Gastroesophageal sphincter (tissue), 4 donors: ENCODE measurements around the gene FDX1. TPM values are rescaled to one million over a fixed set of nuclear protein-coding genes. Genes with fewer than 3 reads are reported as not detected.
"Not testable (repeated sequence)": the region's sequence is repeated elsewhere in the genome, so short reads cannot be mapped to it uniquely, and the experiment has no call there.

Source experiments
- ATAC-seq: fragments of 150-250 bp; one replicate; pipeline ENCODE4 v1.9.1; 2016; ENCODE audit warnings: mild to moderate bottlenecking, moderate library complexity
- H3K27ac ChIP-seq, 4 donors: fragments of 200-600 bp; sonication (generic) in 3 of 4; 1 replicate in 3 of 4; 2 replicates in 1 of 4; pipeline ENCODE4 v1.5.1; 2016 to 2019
- H3K27me3 ChIP-seq: fragments of 200-600 bp; sonication (generic); one replicate; pipeline ENCODE4 v1.5.1; 2019
- H3K36me3 ChIP-seq, 2 donors: fragments of 200-600 bp; sonication (generic); one replicate each; pipeline ENCODE4 v1.5.1; 2019; ENCODE audit warnings: control low read depth in 1 of 2
- H3K4me1 ChIP-seq, 3 donors: fragments of 200-600 bp; sonication (generic); 1 replicate in 2 of 3; 2 replicates in 1 of 3; pipeline ENCODE4 v1.5.1; 2016 to 2019; ENCODE audit warnings: control low read depth in 2 of 3
- H3K4me3 ChIP-seq, 2 donors: fragments of 200-600 bp; sonication (generic); one replicate each; pipeline ENCODE4 v1.5.1; 2019; ENCODE audit warnings: mild to moderate bottlenecking in 1 of 2, moderate library complexity in 1 of 2
- H3K9me3 ChIP-seq, 3 donors: fragments of 200-600 bp; sonication (generic); one replicate each; pipeline ENCODE4 v1.5.1; 2017 to 2019; ENCODE audit warnings: control low read depth in 2 of 3
- EP300 ChIP-seq: sonication (generic); formaldehyde crosslinking; IDR thresholded peaks from one replicate; pipeline ENCODE4 v1.6.1; 2017; ENCODE audit warnings: antibody characterized with exemption, mild to moderate bottlenecking
- POLR2A ChIP-seq, 2 donors: fragments of 450-650 bp; IDR thresholded peaks; one replicate each; pipeline ENCODE4 v1.6.1; 2017; ENCODE audit warnings: antibody characterized with exemption in 2 of 2, mild to moderate bottlenecking in 2 of 2, moderate library complexity in 1 of 2
- POLR2AphosphoS5 ChIP-seq: sonication (generic); formaldehyde crosslinking; IDR thresholded peaks from one replicate; pipeline ENCODE4 v1.6.1; 2017; ENCODE audit warnings: antibody characterized with exemption
- WGBS, 2 donors: methylation state at CpG; one replicate each; pipeline ENCODE4 v1.1.5; 2018; ENCODE audit warnings: low coverage in 1 of 2; 5-methylcytosine and 5-hydroxymethylcytosine counted together
- total RNA-seq, 4 donors: library from RNA; depleted of rRNA; stranded (reverse); fragments of >200 nt; gene quantifications; one replicate each; pipeline ENCODE4 v1.1.0, GENCODE V29; 2016
- TF ChIP-seq, protein P1 (sequence below), 4 experiments: fragments of 200-600 bp in 2 of 4; fragments of 450-650 bp in 2 of 4; sonication (generic) in 1 of 4; IDR thresholded peaks; one replicate each; pipeline ENCODE4 v1.5.1; 2017 to 2019; ENCODE audit warnings: antibody characterized with exemption in 4 of 4, mild to moderate bottlenecking in 2 of 4, moderate library complexity in 2 of 4

Gene FDX1
- 10 to 100 TPM; 13.7 to 17.5 (median 14.7) TPM for total RNA-seq

GRCh38 chr11:110429731-110430266 lies at the start of gene FDX1:
TSS of gene FDX1 (plus strand) at chr11:110429948. CDS start at chr11:110430121, 173 bp downstream.
- Histone ChIP-seq H3K4me3 (peak within 1 kb of the TSS; percentile 95 to 96), H3K9me3 (no peaks in the 10 kb centered on the region), H3K4me1 (peaks cover 0 to 46% (median 7%) of the 10 kb centered on the region in 3 donors), H3K27me3 (no peaks in the 10 kb centered on the region), H3K27ac (peak within 1 kb of the TSS; percentile 65 to 96 (median 92)), H3K36me3 (no peaks in the 10 kb centered on the region)
- peak; percentile 94 for ATAC-seq
- peak; percentile 75 for TF ChIP-seq POLR2AphosphoS5
- TF ChIP-seq EP300: no peak
- TF ChIP-seq, protein P1, sequence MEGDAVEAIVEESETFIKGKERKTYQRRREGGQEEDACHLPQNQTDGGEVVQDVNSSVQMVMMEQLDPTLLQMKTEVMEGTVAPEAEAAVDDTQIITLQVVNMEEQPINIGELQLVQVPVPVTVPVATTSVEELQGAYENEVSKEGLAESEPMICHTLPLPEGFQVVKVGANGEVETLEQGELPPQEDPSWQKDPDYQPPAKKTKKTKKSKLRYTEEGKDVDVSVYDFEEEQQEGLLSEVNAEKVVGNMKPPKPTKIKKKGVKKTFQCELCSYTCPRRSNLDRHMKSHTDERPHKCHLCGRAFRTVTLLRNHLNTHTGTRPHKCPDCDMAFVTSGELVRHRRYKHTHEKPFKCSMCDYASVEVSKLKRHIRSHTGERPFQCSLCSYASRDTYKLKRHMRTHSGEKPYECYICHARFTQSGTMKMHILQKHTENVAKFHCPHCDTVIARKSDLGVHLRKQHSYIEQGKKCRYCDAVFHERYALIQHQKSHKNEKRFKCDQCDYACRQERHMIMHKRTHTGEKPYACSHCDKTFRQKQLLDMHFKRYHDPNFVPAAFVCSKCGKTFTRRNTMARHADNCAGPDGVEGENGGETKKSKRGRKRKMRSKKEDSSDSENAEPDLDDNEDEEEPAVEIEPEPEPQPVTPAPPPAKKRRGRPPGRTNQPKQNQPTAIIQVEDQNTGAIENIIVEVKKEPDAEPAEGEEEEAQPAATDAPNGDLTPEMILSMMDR (IDR thresholded peaks at IDR 0.05): peak; percentile 70 to 91 (median 85)
- peak; percentile 67 to 78 for TF ChIP-seq POLR2A (IDR thresholded peaks at IDR 0.05)
- WGBS, 2 donors: 0 to 2% methylated on average over 3 to 6 of the region's 65 CpGs

DNA sequence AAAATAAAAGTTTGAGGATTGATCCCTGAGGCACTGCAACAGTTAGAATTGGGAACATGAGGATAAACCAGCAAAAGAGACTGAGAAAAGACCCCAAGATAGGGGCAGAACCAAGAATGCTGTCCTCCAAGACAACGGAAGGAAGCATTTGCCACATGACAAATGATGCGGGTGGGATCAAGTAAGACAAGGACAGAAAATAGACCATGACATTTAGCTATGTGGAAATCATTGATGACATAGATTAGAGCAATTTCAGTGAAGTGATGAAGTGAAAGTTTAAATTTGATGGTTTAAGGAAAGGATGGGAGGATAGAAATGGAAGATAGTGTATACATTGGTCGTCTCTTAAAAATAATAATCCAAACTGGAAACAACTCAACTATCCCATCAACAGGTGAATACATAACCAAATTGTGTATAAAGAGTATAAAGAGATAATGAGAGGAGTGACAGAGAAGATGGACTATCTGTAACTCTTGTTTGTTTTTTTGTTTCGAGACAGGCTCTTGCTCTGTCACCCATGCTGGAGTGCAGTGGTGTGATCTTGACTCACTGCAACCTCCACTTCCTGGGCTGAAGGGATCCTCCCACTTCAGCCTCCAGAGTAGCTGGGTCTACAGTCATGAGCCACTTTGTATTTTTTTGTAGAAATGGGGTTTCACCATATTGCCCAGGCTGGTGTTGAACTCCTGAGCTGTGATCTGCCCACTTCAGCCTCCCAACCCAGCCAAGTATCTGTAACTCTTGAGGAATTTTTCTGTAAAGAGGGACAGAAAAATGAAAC lies 48.7 kb upstream of the FDX1 start:
- WGBS, 2 donors: 57 to 77% methylated on average over 4 of the region's 4 CpGs
- H3K9me3 ChIP-seq: no peaks in the 10 kb centered on the region
- no peak overlapping the region for H3K27ac ChIP-seq
- H3K36me3 ChIP-seq: no peaks in the 10 kb centered on the region
- no peaks in the 10 kb centered on the region for H3K27me3 ChIP-seq
- H3K4me3 ChIP-seq: no peak overlapping the region
- peaks cover 0 to 14% (median 0%) of the 10 kb centered on the region in 3 donors for H3K4me1 ChIP-seq
- ATAC-seq: no peak
- TF ChIP-seq POLR2A (IDR thresholded peaks at IDR 0.05) (no peak), EP300 (no peak), POLR2AphosphoS5 (no peak)
- TF ChIP-seq, protein P1 (IDR thresholded peaks at IDR 0.05): no peak

DNA sequence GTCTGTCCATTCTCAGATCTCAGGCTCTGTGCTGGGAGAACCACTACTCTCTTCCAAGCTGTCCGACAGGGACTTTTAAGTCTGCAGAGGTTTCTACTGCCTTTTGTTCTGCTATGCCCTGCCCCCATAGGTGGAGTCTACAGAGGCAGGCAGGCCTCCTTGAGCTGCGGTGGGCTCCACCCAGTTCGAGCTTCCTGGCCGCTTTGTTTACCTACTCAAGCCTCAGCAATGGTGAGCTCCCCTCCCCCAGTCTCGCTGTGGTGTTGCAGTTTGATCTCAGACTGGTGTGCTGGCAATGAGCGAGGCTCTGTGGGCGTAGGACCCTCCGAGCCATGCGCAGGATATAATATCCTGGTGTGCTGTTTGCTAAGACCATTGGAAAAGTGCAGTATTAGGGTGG lies 41.5 kb upstream of the FDX1 start:
- 100% methylated on average over 1 of the region's 9 CpGs; no CpG with 5 or more reads in 1 of the 2 donors for WGBS, 2 donors
- not testable (repeated sequence) for H3K4me1 ChIP-seq, H3K9me3 ChIP-seq, H3K36me3 ChIP-seq, H3K27ac ChIP-seq, H3K27me3 ChIP-seq, H3K4me3 ChIP-seq, ATAC-seq

DNA sequence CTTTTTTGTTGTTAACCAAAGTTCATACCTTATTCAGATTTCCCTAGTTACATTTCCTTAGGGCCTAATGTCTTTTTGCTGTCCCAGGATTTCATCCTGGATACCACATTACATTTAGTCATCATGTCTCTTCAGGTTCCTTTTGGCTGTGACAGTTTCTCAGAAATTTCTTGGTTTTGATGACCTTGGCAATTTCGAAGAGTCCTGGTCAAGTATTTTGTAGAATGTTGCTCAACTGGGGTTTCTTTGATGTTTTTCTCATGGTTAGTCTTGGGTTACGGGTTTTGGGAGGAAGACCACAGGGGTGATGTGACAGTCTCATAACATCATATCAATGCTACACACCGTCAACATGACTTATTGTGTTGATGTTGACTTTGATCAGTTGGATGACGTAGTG lies 39.8 kb upstream of the FDX1 start:
- WGBS, 2 donors: 68 to 83% methylated on average over 3 to 4 of the region's 4 CpGs
- Histone ChIP-seq H3K4me3 (no peak overlapping the region), H3K9me3 (peaks cover 0 to 6% (median 0%) of the 10 kb centered on the region in 3 donors), H3K27ac (no peak overlapping the region), H3K27me3 (no peaks in the 10 kb centered on the region), H3K36me3 (no peaks in the 10 kb centered on the region), H3K4me1 (no peaks in the 10 kb centered on the region)
- no peak for ATAC-seq
- TF ChIP-seq EP300 (no peak), POLR2A (IDR thresholded peaks at IDR 0.05) (no peak), POLR2AphosphoS5 (no peak)
- TF ChIP-seq, protein P1 (IDR thresholded peaks at IDR 0.05): no peak

GRCh38 chr11:110392056-110392455 lies 37.7 kb upstream of the FDX1 start:
- no peak overlapping the region for H3K27ac ChIP-seq
- TF ChIP-seq POLR2A (IDR thresholded peaks at IDR 0.05) (no peak), EP300 (no peak), POLR2AphosphoS5 (no peak)
- TF ChIP-seq, protein P1 (IDR thresholded peaks at IDR 0.05): no peak
- H3K36me3 ChIP-seq: no peaks in the 10 kb centered on the region
- H3K9me3 ChIP-seq: peaks cover 0 to 7% (median 0%) of the 10 kb centered on the region in 3 donors
- no peaks in the 10 kb centered on the region for H3K4me1 ChIP-seq
- H3K27me3 ChIP-seq: no peaks in the 10 kb centered on the region
- ATAC-seq: no peak
- H3K4me3 ChIP-seq: no peak overlapping the region
- 85 to 100% methylated on average over 2 to 3 of the region's 3 CpGs for WGBS, 2 donors

GRCh38 chr11:110397668-110398286 lies 32.0 kb upstream of the FDX1 start:
- H3K27me3 ChIP-seq, H3K27ac ChIP-seq, H3K4me1 ChIP-seq, H3K36me3 ChIP-seq, ATAC-seq, H3K4me3 ChIP-seq: not testable (repeated sequence)
- peaks cover 0 to 11% (median 0%) of the 10 kb centered on the region in 3 donors for H3K9me3 ChIP-seq
- WGBS, 2 donors: 66 to 71% methylated on average over 4 to 8 of the region's 8 CpGs

GRCh38 chr11:110403585-110403984 lies 26.2 kb upstream of the FDX1 start:
- 96% methylated on average over 3 of the region's 5 CpGs; no CpG with 5 or more reads in 1 of the 2 donors for WGBS, 2 donors
- not testable (repeated sequence) for H3K36me3 ChIP-seq, H3K4me3 ChIP-seq, ATAC-seq, H3K4me1 ChIP-seq, H3K27ac ChIP-seq, H3K27me3 ChIP-seq
- peaks cover 0 to 10% (median 0%) of the 10 kb centered on the region in 3 donors for H3K9me3 ChIP-seq

DNA sequence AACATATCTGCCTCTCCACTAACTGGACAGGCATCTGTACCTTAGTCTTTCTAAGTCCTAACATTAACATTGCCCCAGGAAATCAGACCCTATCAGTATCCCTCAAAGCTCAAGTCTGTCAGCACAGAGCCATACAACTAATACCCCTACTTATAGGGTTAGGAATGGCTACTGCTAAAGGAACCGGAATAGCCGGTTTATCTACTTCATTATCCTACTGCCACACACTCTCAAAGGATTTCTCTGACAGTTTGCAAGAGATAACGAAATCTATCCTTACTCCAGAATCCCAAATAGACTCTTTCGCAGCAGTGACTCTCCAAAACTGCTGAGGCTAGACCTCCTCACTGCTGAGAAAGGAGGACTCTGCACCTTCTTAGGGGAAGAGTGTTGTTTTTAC lies 24.1 kb upstream of the FDX1 start:
- not testable (repeated sequence) for H3K27ac ChIP-seq, H3K27me3 ChIP-seq, H3K36me3 ChIP-seq, H3K9me3 ChIP-seq, ATAC-seq, H3K4me1 ChIP-seq, H3K4me3 ChIP-seq
- WGBS, 2 donors: 90 to 95% methylated on average over 3 to 4 of the region's 4 CpGs
